Glutamatergic neuron (in vitro differentiated cells): ENCODE results near the gene RNF2. TPM values are rescaled to one million over a fixed set of nuclear protein-coding genes. Genes with fewer than 3 reads are reported as not detected.
"Not testable (repeated sequence)": the region's sequence is repeated elsewhere in the genome, so short reads cannot be mapped to it uniquely, and the experiment has no call there.

ENCODE experiments used
- DNase-seq: peaks from one replicate; pipeline ENCODE4 v3.0.0; 2022
- H3K27ac Mint-ChIP-seq: one replicate; pipeline ENCODE4 v1.8.0; 2020; ENCODE audit warnings: mild to moderate bottlenecking, mixed read lengths, inconsistent platforms; ENCODE audit not compliant: unreplicated experiment
- H3K27me3 Mint-ChIP-seq: one replicate; pipeline ENCODE4 v1.8.0; 2020; ENCODE audit warnings: mild to moderate bottlenecking, moderate library complexity, mixed read lengths, inconsistent platforms; ENCODE audit not compliant: unreplicated experiment
- H3K36me3 Mint-ChIP-seq: one replicate; pipeline ENCODE4 v1.8.0; 2020; ENCODE audit warnings: mild to moderate bottlenecking, mixed read lengths, inconsistent platforms; ENCODE audit not compliant: unreplicated experiment
- H3K4me1 Mint-ChIP-seq: one replicate; pipeline ENCODE4 v1.8.0; 2020; ENCODE audit warnings: mild to moderate bottlenecking, low read depth, mixed read lengths, inconsistent platforms; ENCODE audit not compliant: unreplicated experiment
- H3K4me3 Mint-ChIP-seq: one replicate; pipeline ENCODE4 v1.8.0; 2020; ENCODE audit warnings: mild to moderate bottlenecking, mixed read lengths, inconsistent platforms; ENCODE audit not compliant: unreplicated experiment
- H3K9me3 Mint-ChIP-seq: one replicate; pipeline ENCODE4 v1.8.0; 2020; ENCODE audit warnings: mild to moderate bottlenecking, moderate library complexity, mixed read lengths, inconsistent platforms; ENCODE audit not compliant: unreplicated experiment
- CTCF ChIP-seq: fragments of 200-600 bp; sonication (generic); IDR thresholded peaks from one replicate; pipeline ENCODE4 v1.5.0; 2021; ENCODE audit not compliant: partially characterized antibody, unreplicated experiment
- total RNA-seq: library from RNA; stranded (reverse); fragmentation: NEBNext Ultra II Directional; extraction: Animal tissue kit (Norgen Biotek cat#: 25700); gene quantifications from one replicate; pipeline ENCODE4 v1.2.1, GENCODE V29; 2021; ENCODE audit not compliant: unreplicated experiment

The RNF2 gene
- total RNA-seq, 1 donor from 2014 or later, result 33.8 TPM

DNA sequence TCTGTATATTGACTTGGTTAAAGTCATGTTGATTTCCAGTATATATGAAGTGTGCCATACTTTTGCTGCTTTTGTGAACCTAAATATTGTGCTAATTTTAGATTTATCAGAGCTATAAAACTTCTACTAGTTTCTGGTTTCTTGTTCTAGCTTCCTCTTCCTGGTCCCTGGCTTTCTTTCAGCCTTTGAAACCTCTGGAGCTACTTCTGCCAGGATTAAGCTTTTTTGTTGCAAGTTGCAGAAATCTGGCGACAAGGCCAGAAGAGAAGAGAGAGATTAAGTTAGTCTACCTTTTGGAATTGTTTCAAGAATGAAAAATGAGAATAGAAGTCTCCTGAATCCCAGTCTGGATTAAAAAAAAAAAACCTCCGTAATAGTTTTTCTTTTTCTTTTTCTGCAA lies 13.5 kb downstream of the RNF2 start:
- Mint-ChIP-seq H3K27ac (no peak overlapping the region), H3K4me1 (no peaks in the 10 kb centered on the region), H3K27me3 (no peaks in the 10 kb centered on the region), H3K9me3 (no peaks in the 10 kb centered on the region), H3K36me3 (no peaks in the 10 kb centered on the region), H3K4me3 (no peak overlapping the region)
- no peak for DNase-seq
- TF ChIP-seq CTCF, result no peak

- Mint-ChIP-seq H3K27me3 (no peaks in the 10 kb centered on the region), H3K4me1 (no peaks in the 10 kb centered on the region), H3K36me3 (no peaks in the 10 kb centered on the region), H3K4me3 (no peak overlapping the region), H3K9me3 (no peaks in the 10 kb centered on the region), H3K27ac (no peak overlapping the region)
- DNase-seq, result no peak
- TF ChIP-seq CTCF, result no peak
Measured at GRCh38 chr1:185059950-185060571, 14.7 kb downstream of the RNF2 start.

GRCh38 chr1:185062710-185063370 lies 17.5 kb downstream of the RNF2 start:
- Mint-ChIP-seq H3K27me3 (no peaks in the 10 kb centered on the region), H3K4me3 (no peak overlapping the region), H3K4me1 (no peaks in the 10 kb centered on the region), H3K36me3 (no peaks in the 10 kb centered on the region), H3K27ac (no peak overlapping the region), H3K9me3 (no peaks in the 10 kb centered on the region)
- TF ChIP-seq CTCF, result no peak
- DNase-seq, result no peak

- Mint-ChIP-seq H3K27me3 (no peaks in the 10 kb centered on the region), H3K9me3 (no peaks in the 10 kb centered on the region), H3K27ac (no peak overlapping the region), H3K36me3 (no peaks in the 10 kb centered on the region), H3K4me3 (no peak overlapping the region), H3K4me1 (no peaks in the 10 kb centered on the region)
- no peak for DNase-seq
- TF ChIP-seq CTCF, result no peak
Measured at GRCh38 chr1:185063719-185064118, 18.4 kb downstream of the RNF2 start.

- DNase-seq, H3K27me3 Mint-ChIP-seq, H3K27ac Mint-ChIP-seq, H3K36me3 Mint-ChIP-seq, H3K4me1 Mint-ChIP-seq, H3K9me3 Mint-ChIP-seq, H3K4me3 Mint-ChIP-seq: not testable (repeated sequence)
Measured at GRCh38 chr1:185065006-185065405, 19.6 kb downstream of the RNF2 start.
